GM21619 (cell line): ENCODE data around the gene ZSCAN23.
"Not testable (repeated sequence)": the region's sequence is repeated elsewhere in the genome, so short reads cannot be mapped to it uniquely, and the experiment has no call there.

Experiments used
- ATAC-seq: cut with Tn5 transposase; IDR thresholded peaks from one replicate; pipeline ENCODE4 v1.9.1; 2021; ENCODE audit not compliant: unreplicated experiment

ZSCAN23 gene

GRCh38 chr6:28443112-28443773 is at the start of gene ZSCAN23:
ZSCAN23 (minus strand) TSS chr6:28443491; CDS start chr6:28436266, 7,225 bp downstream.
- ATAC-seq: peak; percentile 98

DNA sequence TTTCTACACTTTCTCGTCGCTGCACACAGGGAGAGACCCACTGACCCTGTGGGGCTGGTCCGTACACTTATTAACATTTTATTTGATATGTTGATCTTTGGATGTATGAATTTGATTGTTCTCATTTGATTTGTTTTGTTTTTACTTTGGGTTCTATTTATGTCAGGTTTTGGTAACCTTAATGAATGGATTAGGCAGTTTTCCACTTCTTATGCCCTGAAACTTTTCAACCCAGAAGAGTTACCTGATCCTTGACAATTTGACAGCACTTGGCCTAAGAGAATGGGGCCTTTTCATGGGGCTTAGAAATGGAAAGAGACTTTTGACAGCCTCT is 48.7 kb upstream of the ZSCAN23 start:
- no peak for ATAC-seq

DNA sequence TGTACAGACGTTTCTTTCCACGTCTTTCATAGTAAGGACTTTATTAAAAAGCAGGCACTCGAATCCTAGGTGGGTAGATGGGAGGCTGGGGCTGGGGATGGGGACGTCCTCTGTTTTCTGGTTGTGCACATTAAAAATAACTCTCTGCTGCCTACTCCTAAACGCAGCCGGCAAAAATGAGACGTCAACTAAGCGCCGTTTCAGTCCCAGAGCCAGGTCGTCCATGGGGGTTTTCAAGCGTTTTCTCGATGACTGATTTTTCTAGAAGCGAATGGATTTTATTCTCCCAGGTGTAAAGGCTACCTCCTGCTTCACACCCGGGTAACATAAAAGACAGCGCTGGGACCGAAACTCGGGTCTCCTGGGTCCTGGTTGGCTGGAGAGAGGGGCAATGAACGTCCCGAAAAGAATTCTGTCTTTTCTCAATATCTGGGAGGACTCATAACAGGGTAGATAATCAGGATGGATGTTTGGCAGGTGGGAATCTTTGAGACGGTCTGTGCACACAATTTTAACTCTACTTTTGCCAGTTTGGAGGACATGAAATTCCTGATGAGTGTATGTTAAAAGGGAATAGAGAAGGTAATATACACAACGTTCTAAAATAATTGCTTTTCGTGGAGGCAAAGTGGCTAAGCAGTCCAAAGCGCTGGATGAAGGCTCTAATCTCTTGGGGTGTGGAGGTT is 47.1 kb upstream of the ZSCAN23 start:
- no peak for ATAC-seq

GRCh38 chr6:28489366-28490204 is 46.3 kb upstream of the ZSCAN23 start:
- ATAC-seq: peak; percentile 71

DNA sequence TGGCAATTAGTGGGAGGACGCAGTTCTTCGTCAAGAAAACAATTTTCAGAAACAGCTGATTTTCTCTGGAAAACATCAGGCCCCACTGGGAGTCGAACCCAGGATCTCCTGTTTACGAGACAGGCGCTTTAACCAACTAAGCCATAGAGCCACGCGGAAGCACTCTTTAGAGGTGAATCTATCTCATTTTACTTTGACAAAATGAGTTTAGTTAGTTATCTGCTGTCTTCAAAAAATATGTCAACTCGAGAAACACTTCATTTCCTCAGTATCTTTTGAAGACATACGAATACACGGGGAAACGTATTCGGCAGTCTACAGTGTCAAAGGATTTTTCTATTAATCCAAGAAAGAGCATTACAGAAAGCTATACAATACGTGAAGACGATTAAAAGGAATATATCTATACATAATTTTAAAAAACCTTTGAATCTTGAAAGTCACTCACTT is 45.6 kb upstream of the ZSCAN23 start:
- no peak for ATAC-seq

- no peak for ATAC-seq
Measured at GRCh38 chr6:28486988-28487742, 43.9 kb upstream of the ZSCAN23 start.

- ATAC-seq: no peak
Measured at GRCh38 chr6:28486533-28486932, 43.2 kb upstream of the ZSCAN23 start.

DNA sequence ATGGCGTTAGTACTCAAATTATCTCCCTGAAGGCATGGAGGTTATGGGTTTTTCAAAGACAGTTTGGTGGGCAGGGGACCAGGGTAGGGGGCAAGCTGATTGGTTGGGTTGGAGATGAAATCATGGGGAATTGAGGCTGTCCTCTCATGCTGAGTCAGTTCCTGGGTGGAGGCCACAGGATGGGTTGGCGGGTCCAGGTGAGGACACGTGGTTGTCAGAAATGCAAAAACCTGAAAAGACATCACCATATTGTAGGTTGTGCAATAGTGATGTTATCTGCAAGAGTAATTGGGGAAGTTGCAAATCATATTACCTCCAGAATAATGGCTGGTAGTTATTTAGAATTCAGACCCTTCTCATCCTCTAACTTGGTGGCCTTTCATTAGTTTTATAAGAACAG is 42.2 kb upstream of the ZSCAN23 start:
- no peak for ATAC-seq

DNA sequence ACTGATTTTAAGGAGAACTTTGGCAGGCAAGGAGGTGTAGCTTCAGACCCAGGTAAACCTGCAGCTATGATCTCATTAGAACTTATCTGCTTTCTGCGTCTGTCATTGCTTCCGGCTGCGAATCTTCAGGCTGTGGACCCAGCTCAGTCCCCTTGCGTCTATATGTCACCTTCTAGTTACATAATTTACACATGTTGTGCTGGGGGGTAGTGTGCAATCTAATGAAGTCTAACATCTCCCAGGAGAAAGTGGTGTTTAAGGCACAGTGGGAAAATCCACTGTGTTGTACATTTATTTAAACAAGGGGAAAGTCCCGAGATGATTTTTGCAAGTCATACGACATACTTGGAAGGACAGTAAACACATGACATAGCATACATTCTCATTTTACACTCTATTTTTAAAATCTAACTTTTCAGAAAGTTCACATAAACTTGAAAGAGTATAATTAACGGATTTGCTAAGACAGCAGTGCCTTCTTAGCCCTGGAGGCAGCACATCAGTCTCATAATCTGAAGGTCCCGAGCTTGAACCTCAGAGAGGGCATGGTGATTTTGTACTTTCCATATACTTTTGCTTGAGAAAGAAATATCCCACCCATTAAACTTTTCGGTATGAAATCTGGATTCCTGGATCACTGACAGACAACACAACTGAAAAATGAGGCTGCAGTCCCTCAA is 37.1 kb upstream of the ZSCAN23 start:
- no peak for ATAC-seq

- no peak for ATAC-seq
Measured at GRCh38 chr6:28478518-28478917, 35.2 kb upstream of the ZSCAN23 start.

DNA sequence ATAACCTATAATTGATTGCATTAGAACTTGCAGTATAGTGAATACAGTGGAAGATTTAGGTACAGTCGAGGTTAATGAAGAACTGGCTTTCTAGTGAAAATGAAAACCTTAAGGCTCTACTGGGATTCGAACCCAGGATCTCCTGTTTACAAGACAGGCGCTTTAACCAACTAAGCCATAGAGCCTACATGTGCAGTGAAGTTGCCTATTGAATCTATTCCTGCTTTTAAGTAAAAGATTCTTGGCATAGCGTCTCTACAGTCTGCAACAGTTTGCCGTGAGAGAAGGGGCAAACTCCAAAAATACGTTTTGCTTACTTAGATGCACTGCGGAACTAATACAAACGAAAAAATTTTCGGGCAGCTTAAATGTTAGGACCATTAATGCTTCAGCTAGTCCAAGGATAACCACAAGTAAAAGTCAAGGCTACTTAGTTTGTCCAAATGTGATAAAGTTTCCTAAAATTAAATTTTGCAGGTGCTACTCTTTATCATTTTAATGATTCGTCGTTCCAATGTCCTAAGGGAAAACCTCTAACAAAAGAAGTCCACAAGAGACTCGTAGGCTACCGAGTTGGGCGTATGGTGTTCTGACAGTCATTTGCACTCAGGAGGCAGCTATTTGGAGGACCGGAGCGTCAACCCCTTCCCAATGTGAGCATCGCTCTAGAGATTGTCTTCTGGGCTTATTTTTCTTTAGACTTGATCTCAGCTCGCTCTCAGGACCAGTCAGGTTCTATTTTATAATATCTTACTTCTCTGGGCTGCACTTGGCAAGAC is 31.3 kb upstream of the ZSCAN23 start:
- ATAC-seq: no peak

DNA sequence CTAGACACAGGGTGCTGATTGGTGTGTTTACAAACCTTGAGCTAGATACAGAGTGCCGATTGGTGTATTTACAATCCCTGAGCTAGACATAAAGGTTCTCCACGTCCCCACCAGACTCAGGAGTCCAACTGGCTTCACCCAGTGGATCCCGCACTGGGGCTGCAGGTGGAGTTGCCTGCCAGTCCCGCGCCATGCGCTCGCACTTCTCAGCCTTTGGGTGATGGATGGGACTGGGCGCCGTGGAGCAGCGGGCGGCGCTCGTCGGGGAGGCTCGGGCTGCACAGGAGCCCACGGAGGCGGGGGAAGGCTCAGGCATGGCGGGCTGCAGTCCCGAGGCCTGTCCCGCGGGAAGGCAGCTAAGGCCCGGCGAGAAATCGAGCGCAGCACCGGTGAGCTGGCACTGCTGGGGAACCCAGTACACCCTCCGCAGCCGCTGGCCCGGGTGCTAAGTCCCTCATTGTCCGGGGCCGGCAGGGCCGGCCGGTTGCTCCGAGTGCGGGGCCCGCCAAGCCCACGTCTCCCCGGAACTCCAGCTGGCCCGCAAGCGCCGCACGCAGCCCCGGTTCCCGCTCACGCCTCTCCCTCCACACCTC is 26.0 kb upstream of the ZSCAN23 start:
- ATAC-seq: not testable (repeated sequence)

DNA sequence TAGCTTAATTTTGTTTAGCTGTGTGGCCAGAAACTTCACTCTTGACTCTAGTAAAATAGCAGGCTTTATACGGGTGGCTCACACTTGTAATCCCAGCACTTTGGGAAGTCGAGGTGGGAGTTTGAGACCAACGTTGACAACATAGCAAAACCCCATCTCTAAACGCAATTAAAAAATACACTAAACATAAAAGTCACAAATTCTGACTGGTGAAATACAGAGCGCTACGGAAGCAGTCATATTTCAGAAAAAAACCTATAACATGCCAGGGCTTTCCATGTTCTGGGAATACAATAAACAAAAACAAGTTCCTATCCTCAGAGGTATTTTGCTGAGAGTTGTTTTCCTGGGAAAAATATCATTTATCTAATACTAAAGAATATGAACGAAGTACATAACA is 24.8 kb upstream of the ZSCAN23 start:
- no peak for ATAC-seq

GRCh38 chr6:28462401-28462800 is 19.1 kb upstream of the ZSCAN23 start:
- no peak for ATAC-seq

DNA sequence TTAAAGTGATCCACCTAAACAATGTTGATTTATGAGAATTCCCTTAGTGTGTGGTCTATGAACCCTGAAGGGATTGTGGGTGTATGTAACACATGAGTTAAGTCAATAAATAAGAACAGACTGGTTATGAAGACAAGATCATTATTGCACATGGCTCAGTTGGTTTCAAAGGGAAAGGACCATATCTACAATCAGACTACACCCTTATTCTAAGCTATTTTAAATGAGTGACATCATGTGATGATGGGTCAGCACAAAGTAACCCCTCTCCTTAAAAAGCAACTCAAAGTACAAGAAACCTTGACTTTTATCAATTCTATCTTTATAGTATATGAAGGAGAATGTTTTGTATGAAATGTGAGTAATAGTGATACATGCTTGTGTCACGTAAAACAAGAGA is 15.3 kb upstream of the ZSCAN23 start:
- no peak for ATAC-seq

GRCh38 chr6:28449056-28449455 is 5.8 kb upstream of the ZSCAN23 start:
- ATAC-seq: no peak

DNA sequence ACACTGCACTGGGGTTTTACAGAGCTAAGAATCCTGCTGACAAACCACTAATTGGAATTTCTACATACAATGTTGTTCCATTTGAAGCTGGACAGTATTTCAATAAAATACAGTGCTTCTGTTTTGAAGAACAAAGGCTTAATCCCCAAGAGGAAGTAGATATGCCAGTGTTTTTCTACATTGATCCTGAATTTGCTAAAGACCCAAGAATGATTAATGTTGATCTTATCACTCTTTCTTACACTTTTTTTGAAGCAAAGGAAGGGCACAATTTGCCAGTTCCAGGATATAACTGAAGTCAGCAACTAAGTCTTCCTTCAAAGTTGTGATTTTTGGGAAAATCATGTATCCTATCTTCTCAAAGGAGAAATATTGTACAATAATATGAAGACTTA is 4.2 kb upstream of the ZSCAN23 start:
- not testable (repeated sequence) for ATAC-seq

GRCh38 chr6:28446818-28447511 is 3.7 kb upstream of the ZSCAN23 start:
- no peak for ATAC-seq

- not testable (repeated sequence) for ATAC-seq
Measured at GRCh38 chr6:28444759-28445158, 1.5 kb upstream of the ZSCAN23 start.
